ENCODE data around the gene PDE4B.

PDE4B gene

DNA sequence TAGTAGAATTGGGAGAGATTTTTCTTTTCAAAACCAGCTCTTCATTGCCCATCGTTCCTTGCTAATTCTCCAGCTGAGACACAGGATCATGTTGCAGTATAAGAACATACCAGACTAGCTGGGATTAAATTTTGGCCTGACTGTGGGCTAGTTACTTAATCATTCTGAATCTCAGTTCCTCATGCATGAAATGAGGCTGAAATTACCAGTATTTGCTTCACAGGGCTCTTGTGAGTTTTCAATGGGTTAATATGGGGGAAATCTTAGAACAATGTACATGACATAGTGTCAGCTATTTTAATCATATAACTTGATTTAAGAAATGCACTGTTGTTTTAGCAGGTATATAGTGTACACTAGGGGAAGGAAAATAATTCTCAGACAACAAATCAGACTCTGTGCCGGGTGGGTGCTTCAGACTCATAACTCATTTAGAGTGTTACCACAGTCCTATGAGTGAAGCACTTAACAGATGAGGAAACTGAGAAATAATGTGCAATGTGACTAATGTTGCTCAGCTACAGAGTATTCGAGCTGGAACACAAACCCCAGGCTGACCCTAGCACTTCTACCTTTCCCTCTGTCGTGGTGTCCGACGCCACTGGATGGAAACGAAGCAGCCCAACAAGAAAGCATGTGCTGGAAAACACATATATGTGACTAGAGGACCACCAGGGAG is 603.7 kb downstream of the PDE4B start:
- no peak overlapping the region for H4K5ac ChIP-seq (ENCODE audit: low read length)
- H2AK5ac ChIP-seq (ENCODE audit: low read length): no peak overlapping the region
- no peaks in the 10 kb centered on the region for H3K79me2 ChIP-seq (ENCODE audit: control insufficient read depth, insufficient read depth, low read length)
- H3K4ac ChIP-seq (ENCODE audit: low read depth, low read length): no peak overlapping the region
- H2BK15ac ChIP-seq (replicated peaks; ENCODE audit: low read depth): no peak overlapping the region
- no peak overlapping the region for H3K27ac ChIP-seq (ENCODE audit: low read depth, low read length)
- H3K79me1 ChIP-seq (ENCODE audit: low read length): no peaks in the 10 kb centered on the region
- no peaks in the 10 kb centered on the region for H3K4me1 ChIP-seq (ENCODE audit: control insufficient read depth, low read depth, low read length)
- no peaks in the 10 kb centered on the region for H3K36me3 ChIP-seq (ENCODE audit: control insufficient read depth, insufficient read depth, low read length)
- H3K4me2 ChIP-seq (ENCODE audit: low read length): no peak overlapping the region
- no peak overlapping the region for H4K8ac ChIP-seq (ENCODE audit: low read depth, low read length)
- no peak overlapping the region for H3K23ac ChIP-seq (ENCODE audit: low read length)
- H3K9ac ChIP-seq (ENCODE audit: low read length): no peak overlapping the region
- no peak for DNase-seq
- no peaks in the 10 kb centered on the region for H3K27me3 ChIP-seq (ENCODE audit: insufficient read depth, low read length, poor library complexity)
- no peak overlapping the region for H2BK5ac ChIP-seq (ENCODE audit: low read length)
- H3K56ac ChIP-seq (ENCODE audit: low read length): no peak overlapping the region
- no peak overlapping the region for H3K18ac ChIP-seq (ENCODE audit: low read length)
- H2BK120ac ChIP-seq (ENCODE audit: low read depth, low read length): no peak overlapping the region
- no peak overlapping the region for H3K4me3 ChIP-seq (ENCODE audit: low read length)
- WGBS (ENCODE audit: extremely low coverage, insufficient coverage, low lambda C conversion rate): no CpG with 5 or more reads among the region's 7 CpGs

DNA sequence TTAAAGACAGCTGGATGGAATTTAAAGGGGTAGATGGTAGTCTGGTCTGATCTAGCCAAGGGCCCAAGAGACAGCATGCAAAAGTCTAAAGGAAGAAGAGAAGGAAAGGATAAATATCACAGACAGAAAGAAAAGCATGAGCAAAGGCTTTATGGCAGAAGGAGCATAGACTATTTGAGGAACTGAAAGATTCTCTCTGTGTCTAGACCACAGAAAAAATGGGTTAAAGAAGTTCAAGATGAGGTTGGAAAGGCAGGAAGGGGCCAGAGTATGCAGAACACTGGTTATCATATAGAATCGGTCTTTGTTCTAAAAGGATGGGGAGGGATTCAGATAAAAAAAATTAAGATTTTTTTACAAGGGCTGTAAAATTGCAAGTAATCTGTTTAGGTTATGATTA is 604.5 kb downstream of the PDE4B start:
- Histone ChIP-seq H3K4me2 (ENCODE audit: low read length) (no peak overlapping the region), H3K79me1 (ENCODE audit: low read length) (no peaks in the 10 kb centered on the region)
- no CpG with 5 or more reads among the region's 1 CpG for WGBS (ENCODE audit: extremely low coverage, insufficient coverage, low lambda C conversion rate)

DNA sequence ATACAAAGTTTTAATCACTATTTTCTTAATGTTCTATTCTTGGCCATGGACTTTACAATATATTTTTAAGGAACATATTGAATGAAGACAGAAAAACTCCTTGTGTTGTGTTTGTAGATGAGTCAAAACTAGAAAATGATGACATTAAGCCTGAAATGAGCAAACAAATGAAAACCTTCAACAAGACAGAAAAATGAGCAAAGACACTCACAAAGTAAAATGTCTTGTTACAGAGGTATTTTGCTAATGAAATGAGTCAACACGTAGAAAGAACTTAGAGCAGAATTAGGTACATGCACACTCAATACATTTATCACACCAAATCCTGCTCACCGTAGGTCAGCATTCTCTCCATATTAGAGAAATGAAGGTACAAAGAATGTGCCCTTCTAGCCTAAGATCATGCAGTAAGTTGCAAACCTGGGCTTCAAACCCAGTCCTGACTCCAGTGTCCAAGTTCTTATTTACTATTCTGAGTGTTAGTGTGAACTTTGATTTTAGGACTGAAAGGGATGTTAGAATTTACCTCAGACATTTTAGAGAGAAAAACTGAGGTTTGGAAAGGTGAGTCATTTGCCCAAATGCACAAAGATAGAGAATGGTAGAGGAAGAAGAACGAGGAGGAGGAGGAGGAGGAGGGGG is 607.3 kb downstream of the PDE4B start:
- Histone ChIP-seq H3K23ac (ENCODE audit: low read length) (no peak overlapping the region), H3K27ac (ENCODE audit: low read depth, low read length) (no peak overlapping the region), H3K4me3 (ENCODE audit: low read length) (no peak overlapping the region), H3K79me1 (ENCODE audit: low read length) (no peaks in the 10 kb centered on the region), H4K5ac (ENCODE audit: low read length) (no peak overlapping the region), H2BK120ac (ENCODE audit: low read depth, low read length) (no peak overlapping the region), H3K36me3 (ENCODE audit: control insufficient read depth, insufficient read depth, low read length) (no peaks in the 10 kb centered on the region), H3K79me2 (ENCODE audit: control insufficient read depth, insufficient read depth, low read length) (no peaks in the 10 kb centered on the region), H3K56ac (ENCODE audit: low read length) (no peak overlapping the region), H3K18ac (ENCODE audit: low read length) (no peak overlapping the region), H3K9ac (ENCODE audit: low read length) (no peak overlapping the region), H3K27me3 (ENCODE audit: insufficient read depth, low read length, poor library complexity) (no peaks in the 10 kb centered on the region), H2BK15ac (replicated peaks; ENCODE audit: low read depth) (no peak overlapping the region), H3K4me1 (ENCODE audit: control insufficient read depth, low read depth, low read length) (no peaks in the 10 kb centered on the region), H4K8ac (ENCODE audit: low read depth, low read length) (no peak overlapping the region), H2BK5ac (ENCODE audit: low read length) (no peak overlapping the region), H3K4ac (ENCODE audit: low read depth, low read length) (no peak overlapping the region), H2AK5ac (ENCODE audit: low read length) (no peak overlapping the region), H3K4me2 (ENCODE audit: low read length) (no peak overlapping the region)
- no peak for DNase-seq
- WGBS (ENCODE audit: extremely low coverage, insufficient coverage, low lambda C conversion rate): no CpG with 5 or more reads among the region's 3 CpGs

More for the DNA sequence above, 604.5 kb downstream of the PDE4B start:
- Histone ChIP-seq H3K79me2 (ENCODE audit: control insufficient read depth, insufficient read depth, low read length) (no peaks in the 10 kb centered on the region), H3K4me3 (ENCODE audit: low read length) (no peak overlapping the region), H3K27me3 (ENCODE audit: insufficient read depth, low read length, poor library complexity) (no peaks in the 10 kb centered on the region), H3K36me3 (ENCODE audit: control insufficient read depth, insufficient read depth, low read length) (no peaks in the 10 kb centered on the region), H4K5ac (ENCODE audit: low read length) (no peak overlapping the region), H4K8ac (ENCODE audit: low read depth, low read length) (no peak overlapping the region), H2BK5ac (ENCODE audit: low read length) (no peak overlapping the region), H3K4me1 (ENCODE audit: control insufficient read depth, low read depth, low read length) (no peaks in the 10 kb centered on the region), H3K23ac (ENCODE audit: low read length) (no peak overlapping the region), H3K4ac (ENCODE audit: low read depth, low read length) (no peak overlapping the region), H3K56ac (ENCODE audit: low read length) (no peak overlapping the region), H2BK15ac (replicated peaks; ENCODE audit: low read depth) (no peak overlapping the region), H2AK5ac (ENCODE audit: low read length) (no peak overlapping the region), H3K27ac (ENCODE audit: low read depth, low read length) (no peak overlapping the region), H3K9ac (ENCODE audit: low read length) (no peak overlapping the region), H2BK120ac (ENCODE audit: low read depth, low read length) (no peak overlapping the region), H3K18ac (ENCODE audit: low read length) (no peak overlapping the region)
- no peak for DNase-seq

DNA sequence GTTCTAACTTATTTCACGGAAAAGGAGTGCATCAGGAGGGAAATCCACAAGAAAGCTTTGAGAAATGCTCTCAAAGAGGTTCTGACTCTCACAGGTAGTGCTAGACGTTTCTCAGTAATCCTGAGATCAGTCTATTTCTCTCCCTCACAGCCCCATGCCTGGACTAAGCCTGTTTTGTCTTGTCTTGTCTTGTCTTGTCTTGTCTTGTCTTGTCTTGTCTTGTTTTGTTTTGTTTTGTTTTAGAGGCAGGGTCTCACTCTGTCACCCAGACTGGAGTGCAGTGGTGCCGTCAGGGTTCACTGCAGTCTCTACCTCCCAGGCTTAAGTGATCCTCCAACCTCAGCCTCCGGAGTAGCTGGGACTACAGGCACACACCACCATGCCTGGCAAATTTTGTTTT is 608.0 kb downstream of the PDE4B start:
- Histone ChIP-seq H3K27ac (ENCODE audit: low read depth, low read length) (no peak overlapping the region), H2BK15ac (replicated peaks; ENCODE audit: low read depth) (no peak overlapping the region), H3K9ac (ENCODE audit: low read length) (no peak overlapping the region), H3K4ac (ENCODE audit: low read depth, low read length) (no peak overlapping the region), H3K79me2 (ENCODE audit: control insufficient read depth, insufficient read depth, low read length) (no peaks in the 10 kb centered on the region), H3K79me1 (ENCODE audit: low read length) (no peaks in the 10 kb centered on the region), H2AK5ac (ENCODE audit: low read length) (no peak overlapping the region), H3K4me3 (ENCODE audit: low read length) (no peak overlapping the region), H2BK120ac (ENCODE audit: low read depth, low read length) (no peak overlapping the region), H3K4me2 (ENCODE audit: low read length) (no peak overlapping the region), H3K56ac (ENCODE audit: low read length) (no peak overlapping the region), H3K23ac (ENCODE audit: low read length) (no peak overlapping the region), H3K18ac (ENCODE audit: low read length) (no peak overlapping the region), H2BK5ac (ENCODE audit: low read length) (no peak overlapping the region), H3K27me3 (ENCODE audit: insufficient read depth, low read length, poor library complexity) (no peaks in the 10 kb centered on the region), H4K5ac (ENCODE audit: low read length) (no peak overlapping the region), H4K8ac (ENCODE audit: low read depth, low read length) (no peak overlapping the region), H3K4me1 (ENCODE audit: control insufficient read depth, low read depth, low read length) (no peaks in the 10 kb centered on the region), H3K36me3 (ENCODE audit: control insufficient read depth, insufficient read depth, low read length) (no peaks in the 10 kb centered on the region)
- WGBS (ENCODE audit: extremely low coverage, insufficient coverage, low lambda C conversion rate): no CpG with 5 or more reads among the region's 4 CpGs
- no peak for DNase-seq

DNA sequence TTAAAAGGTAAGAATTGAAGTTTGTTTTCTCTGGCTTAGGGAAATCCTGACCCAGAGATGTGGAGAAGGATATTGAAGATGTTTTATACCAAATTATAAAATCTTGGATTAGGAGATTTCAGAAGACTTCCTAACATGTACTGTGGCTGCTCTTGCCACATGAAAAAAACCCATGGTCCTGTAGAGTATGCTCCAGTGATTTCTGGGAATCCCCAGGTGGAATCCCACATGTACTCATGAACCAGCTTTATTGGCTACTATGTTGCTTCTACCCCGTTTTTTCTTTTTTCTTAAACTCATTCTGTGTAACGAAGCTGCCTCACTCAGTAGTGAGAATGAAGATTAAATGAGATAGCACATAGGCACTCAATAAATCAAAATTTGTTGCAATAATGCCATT is 608.5 kb downstream of the PDE4B start:
- no CpG with 5 or more reads among the region's 2 CpGs for WGBS (ENCODE audit: extremely low coverage, insufficient coverage, low lambda C conversion rate)
- no peak overlapping the region for H3K18ac ChIP-seq (ENCODE audit: low read length)

DNA sequence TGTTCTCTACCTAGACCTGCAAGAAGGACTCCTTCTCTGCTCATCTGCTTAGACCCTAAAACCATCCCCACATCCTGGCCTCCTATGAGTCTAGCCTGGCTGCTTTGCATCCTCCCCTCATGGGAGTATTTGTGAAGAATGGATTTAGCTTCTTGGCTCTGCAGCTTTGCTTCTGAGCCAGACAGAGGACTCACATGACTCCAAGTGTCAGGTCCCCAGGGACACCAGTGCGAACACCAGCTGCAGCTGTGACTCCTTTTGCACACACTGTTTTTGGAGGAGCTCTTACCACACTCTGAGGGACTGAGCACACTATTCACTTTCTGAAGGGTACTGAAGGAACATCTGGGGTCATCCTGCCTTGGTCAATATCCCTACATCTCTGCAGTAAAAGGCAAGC is 609.5 kb downstream of the PDE4B start:
- Histone ChIP-seq H2BK15ac (replicated peaks; ENCODE audit: low read depth) (no peak overlapping the region), H3K4me2 (ENCODE audit: low read length) (no peak overlapping the region), H3K27me3 (ENCODE audit: insufficient read depth, low read length, poor library complexity) (no peaks in the 10 kb centered on the region), H3K79me2 (ENCODE audit: control insufficient read depth, insufficient read depth, low read length) (no peaks in the 10 kb centered on the region), H3K27ac (ENCODE audit: low read depth, low read length) (no peak overlapping the region), H3K79me1 (ENCODE audit: low read length) (no peaks in the 10 kb centered on the region), H2BK5ac (ENCODE audit: low read length) (no peak overlapping the region), H3K23ac (ENCODE audit: low read length) (no peak overlapping the region), H2AK5ac (ENCODE audit: low read length) (no peak overlapping the region), H3K18ac (ENCODE audit: low read length) (no peak overlapping the region), H3K4ac (ENCODE audit: low read depth, low read length) (no peak overlapping the region), H4K5ac (ENCODE audit: low read length) (no peak overlapping the region), H3K36me3 (ENCODE audit: control insufficient read depth, insufficient read depth, low read length) (no peaks in the 10 kb centered on the region), H3K4me3 (ENCODE audit: low read length) (no peak overlapping the region), H4K8ac (ENCODE audit: low read depth, low read length) (no peak overlapping the region), H3K9ac (ENCODE audit: low read length) (no peak overlapping the region), H3K56ac (ENCODE audit: low read length) (no peak overlapping the region), H2BK120ac (ENCODE audit: low read depth, low read length) (no peak overlapping the region), H3K4me1 (ENCODE audit: control insufficient read depth, low read depth, low read length) (no peaks in the 10 kb centered on the region)
- no peak for DNase-seq
- no CpG with 5 or more reads among the region's 1 CpG for WGBS (ENCODE audit: extremely low coverage, insufficient coverage, low lambda C conversion rate)

More for the DNA sequence above, 608.5 kb downstream of the PDE4B start:
- Histone ChIP-seq H3K4me3 (ENCODE audit: low read length) (no peak overlapping the region), H2BK120ac (ENCODE audit: low read depth, low read length) (no peak overlapping the region), H3K27me3 (ENCODE audit: insufficient read depth, low read length, poor library complexity) (no peaks in the 10 kb centered on the region), H3K79me2 (ENCODE audit: control insufficient read depth, insufficient read depth, low read length) (no peaks in the 10 kb centered on the region), H3K4me2 (ENCODE audit: low read length) (no peak overlapping the region), H3K4me1 (ENCODE audit: control insufficient read depth, low read depth, low read length) (no peaks in the 10 kb centered on the region), H3K4ac (ENCODE audit: low read depth, low read length) (no peak overlapping the region), H3K9ac (ENCODE audit: low read length) (no peak overlapping the region), H2AK5ac (ENCODE audit: low read length) (no peak overlapping the region), H4K5ac (ENCODE audit: low read length) (no peak overlapping the region), H2BK15ac (replicated peaks; ENCODE audit: low read depth) (no peak overlapping the region), H3K79me1 (ENCODE audit: low read length) (no peaks in the 10 kb centered on the region), H3K36me3 (ENCODE audit: control insufficient read depth, insufficient read depth, low read length) (no peaks in the 10 kb centered on the region), H3K23ac (ENCODE audit: low read length) (no peak overlapping the region), H2BK5ac (ENCODE audit: low read length) (no peak overlapping the region), H4K8ac (ENCODE audit: low read depth, low read length) (no peak overlapping the region), H3K56ac (ENCODE audit: low read length) (no peak overlapping the region), H3K27ac (ENCODE audit: low read depth, low read length) (no peak overlapping the region)
- no peak for DNase-seq

Data from mesendoderm (in vitro differentiated cells).